ENCODE data around the gene PVALEF.

DNA sequence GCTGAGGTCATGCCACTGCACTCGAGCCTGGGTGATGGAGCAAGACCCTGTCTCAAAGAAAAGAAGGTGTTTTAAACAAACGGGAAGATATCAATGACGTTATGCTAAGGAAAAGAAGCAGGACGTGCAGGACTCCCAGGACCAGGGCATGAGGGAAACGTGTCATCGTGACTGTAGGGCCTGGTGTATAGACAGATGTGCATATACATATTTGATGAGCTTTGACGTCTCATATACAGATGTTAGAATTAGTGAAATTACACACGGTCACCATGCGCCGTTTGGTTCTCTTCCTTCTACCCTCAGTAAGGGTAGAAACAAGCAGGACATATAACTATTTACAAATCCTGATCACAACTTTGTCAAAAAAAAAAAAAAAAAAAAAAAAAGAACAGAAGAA lies 17.6 kb upstream of the PVALEF start:
- TF ChIP-seq POLR2A (IDR thresholded peaks at IDR 0.05): no peak
- TF ChIP-seq, protein P1, sequence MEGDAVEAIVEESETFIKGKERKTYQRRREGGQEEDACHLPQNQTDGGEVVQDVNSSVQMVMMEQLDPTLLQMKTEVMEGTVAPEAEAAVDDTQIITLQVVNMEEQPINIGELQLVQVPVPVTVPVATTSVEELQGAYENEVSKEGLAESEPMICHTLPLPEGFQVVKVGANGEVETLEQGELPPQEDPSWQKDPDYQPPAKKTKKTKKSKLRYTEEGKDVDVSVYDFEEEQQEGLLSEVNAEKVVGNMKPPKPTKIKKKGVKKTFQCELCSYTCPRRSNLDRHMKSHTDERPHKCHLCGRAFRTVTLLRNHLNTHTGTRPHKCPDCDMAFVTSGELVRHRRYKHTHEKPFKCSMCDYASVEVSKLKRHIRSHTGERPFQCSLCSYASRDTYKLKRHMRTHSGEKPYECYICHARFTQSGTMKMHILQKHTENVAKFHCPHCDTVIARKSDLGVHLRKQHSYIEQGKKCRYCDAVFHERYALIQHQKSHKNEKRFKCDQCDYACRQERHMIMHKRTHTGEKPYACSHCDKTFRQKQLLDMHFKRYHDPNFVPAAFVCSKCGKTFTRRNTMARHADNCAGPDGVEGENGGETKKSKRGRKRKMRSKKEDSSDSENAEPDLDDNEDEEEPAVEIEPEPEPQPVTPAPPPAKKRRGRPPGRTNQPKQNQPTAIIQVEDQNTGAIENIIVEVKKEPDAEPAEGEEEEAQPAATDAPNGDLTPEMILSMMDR (IDR thresholded peaks at IDR 0.05): no peak

All from uterus (tissue), 2 donors.